Body of pancreas (tissue), 4 donors: ENCODE results near the gene GNRHR. TPM values are rescaled to one million over a fixed set of nuclear protein-coding genes. Genes with fewer than 3 reads are reported as not detected.

Source experiments
- ATAC-seq: fragments of 150-250 bp; one replicate; pipeline ENCODE4 v1.9.1; 2016
- DNase-seq, 4 donors: peaks; one replicate each; pipeline ENCODE4 v3.0.0-alpha.2; 2019
- H3K27ac ChIP-seq, 4 donors: fragments of 200-600 bp; sonication (generic); 1 replicate in 3 of 4; 2 replicates in 1 of 4; pipeline versions ENCODE4 v1.5.1 to v1.6.1; 2016 to 2019; ENCODE audit warnings: mild to moderate bottlenecking in 1 of 4, mixed read lengths in 1 of 4, moderate library complexity in 1 of 4
- H3K27me3 ChIP-seq, 2 donors: fragments of 200-600 bp; sonication (generic); one replicate each; pipeline ENCODE4 v1.6.0; 2016; ENCODE audit warnings: mild to moderate bottlenecking in 1 of 2
- H3K36me3 ChIP-seq, 2 donors: fragments of 200-600 bp; sonication (generic); replicated peaks in 1 of 2; 2 replicates each; pipeline ENCODE4 v1.5.1; 2016; ENCODE audit warnings: low read depth in 2 of 2; ENCODE audit not compliant: insufficient read depth in 1 of 2
- H3K4me1 ChIP-seq: fragments of 200-600 bp; sonication (generic); one replicate; pipeline ENCODE4 v1.6.0; 2016
- H3K4me3 ChIP-seq, 2 donors: fragments of 200-600 bp; sonication (generic); 1 replicate in 1 of 2; 2 replicates in 1 of 2; pipeline ENCODE4 v1.5.1; 2016 to 2019
- H3K9me3 ChIP-seq, 3 donors: fragments of 200-600 bp; sonication (generic); 1 replicate in 2 of 3; 2 replicates in 1 of 3; pipeline ENCODE4 v1.5.1; 2016
- CTCF ChIP-seq, 7 experiments: fragments of 450-650 bp in 4 of 7; fragments of 200-600 bp in 3 of 7; sonication (generic) in 3 of 7; IDR thresholded peaks; one replicate each; pipeline ENCODE4 v1.5.1; 2016 to 2019; ENCODE audit warnings: antibody characterized with exemption in 7 of 7
- POLR2A ChIP-seq, 3 donors: fragments of 450-650 bp; IDR thresholded peaks; one replicate each; pipeline ENCODE4 v1.6.1; 2016; ENCODE audit warnings: antibody characterized with exemption in 3 of 3, mild to moderate bottlenecking in 2 of 3
- WGBS, 2 donors: methylation state at CpG; one replicate each; pipeline ENCODE4 v1.1.5; 2017; 5-methylcytosine and 5-hydroxymethylcytosine counted together
- intact Hi-C: fragments of 100-400 bp; cut with DNase I; formaldehyde crosslinking; loops from one replicate; pipeline ENCODE4 v1.15.1; 2023
- total RNA-seq, 2 donors: library from RNA; depleted of rRNA; stranded (reverse); fragments of >200 nt; gene quantifications; one replicate each; pipeline ENCODE4 v1.1.0, GENCODE V29; 2016

GNRHR gene
- total RNA-seq, 2 donors from 2014 or later: not detected

GRCh38 chr4:67750691-67751090 is 3.5 kb downstream of the GNRHR start:
- Histone ChIP-seq H3K27ac (no peak overlapping the region), H3K4me3 (no peak overlapping the region), H3K4me1 (no peaks in the 10 kb centered on the region), H3K27me3 (no peaks in the 10 kb centered on the region), H3K36me3 (no peaks in the 10 kb centered on the region), H3K9me3 (no peaks in the 10 kb centered on the region)
- ATAC-seq: no peak
- intact Hi-C loops: no loop called here
- no peak for DNase-seq
- 85 to 88% methylated on average over 4 of the region's 4 CpGs for WGBS, 2 donors
- TF ChIP-seq CTCF (IDR thresholded peaks at IDR 0.05) (no peak), POLR2A (IDR thresholded peaks at IDR 0.05) (no peak)

GRCh38 chr4:67749286-67749685 is 4.9 kb downstream of the GNRHR start:
- Histone ChIP-seq H3K36me3 (no peaks in the 10 kb centered on the region), H3K9me3 (no peaks in the 10 kb centered on the region), H3K27me3 (no peaks in the 10 kb centered on the region), H3K4me1 (no peaks in the 10 kb centered on the region), H3K27ac (no peak overlapping the region), H3K4me3 (no peak overlapping the region)
- DNase-seq (no peak), ATAC-seq (no peak)
- WGBS, 2 donors: 58 to 67% methylated on average over 3 of the region's 3 CpGs
- no peak for TF ChIP-seq POLR2A (IDR thresholded peaks at IDR 0.05)
- TF ChIP-seq CTCF (IDR thresholded peaks at IDR 0.05): no peak
- intact Hi-C loops: no loop called here

- Histone ChIP-seq H3K9me3 (no peaks in the 10 kb centered on the region), H3K27me3 (no peaks in the 10 kb centered on the region), H3K4me3 (no peak overlapping the region), H3K36me3 (no peaks in the 10 kb centered on the region), H3K4me1 (no peaks in the 10 kb centered on the region), H3K27ac (no peak overlapping the region)
- no peak for DNase-seq
- TF ChIP-seq CTCF (IDR thresholded peaks at IDR 0.05): peak; percentile 16 to 81 (median 47)
- no peak for TF ChIP-seq POLR2A (IDR thresholded peaks at IDR 0.05)
- no peak for ATAC-seq
- intact Hi-C loops: no loop called here
- 58 to 62% methylated on average over 5 of the region's 5 CpGs for WGBS, 2 donors
These were observed 7.2 kb downstream of the GNRHR start for GRCh38 chr4:67746797-67747495.

- 52 to 58% methylated on average over 4 of the region's 4 CpGs for WGBS, 2 donors
- Histone ChIP-seq H3K27me3 (no peaks in the 10 kb centered on the region), H3K4me3 (no peak overlapping the region), H3K9me3 (no peaks in the 10 kb centered on the region), H3K4me1 (no peaks in the 10 kb centered on the region), H3K27ac (no peak overlapping the region), H3K36me3 (no peaks in the 10 kb centered on the region)
- ATAC-seq (no peak), DNase-seq (no peak)
- no peak for TF ChIP-seq POLR2A (IDR thresholded peaks at IDR 0.05)
- no peak for TF ChIP-seq CTCF (IDR thresholded peaks at IDR 0.05)
- intact Hi-C loops: no loop called here
These were observed 9.5 kb downstream of the GNRHR start for GRCh38 chr4:67744561-67745283.
